SK-N-MC (cell line): ENCODE data around the gene ZNF273.
"Not testable (repeated sequence)": the region's sequence is repeated elsewhere in the genome, so short reads cannot be mapped to it uniquely, and the experiment has no call there.

Experiments
- DNase-seq: peaks from one replicate; pipeline ENCODE4 v3.0.0-alpha.2; 2011; ENCODE audit warnings: low read depth, low spot score
- H3K27ac ChIP-seq: fragments of 200-600 bp; sonication (generic); 2 replicates; pipeline ENCODE4 v1.5.1; 2016; ENCODE audit warnings: mixed run types
- H3K36me3 ChIP-seq: fragments of 200-600 bp; sonication (generic); 2 replicates; pipeline ENCODE4 v1.6.1; 2017; ENCODE audit warnings: antibody characterized with exemption, low read length, mixed read lengths; ENCODE audit not compliant: insufficient read depth
- H3K4me3 ChIP-seq: fragments of 200-600 bp; sonication (generic); 2 replicates; pipeline ENCODE4 v1.5.1; 2016
- H3K9ac ChIP-seq: fragments of 200-600 bp; sonication (generic); 2 replicates; pipeline ENCODE4 v1.8.0; 2017; ENCODE audit warnings: mixed run types, mixed read lengths; ENCODE audit not compliant: insufficient read length
- H3K9me3 ChIP-seq: fragments of 200-600 bp; sonication (generic); 2 replicates; pipeline ENCODE4 v1.6.1; 2017; ENCODE audit warnings: low read depth, mild to moderate bottlenecking, antibody characterized with exemption, low read length, moderate library complexity, mixed read lengths
- EZH2 ChIP-seq: fragments of 200-600 bp; sonication (generic); IDR thresholded peaks from one replicate; pipeline ENCODE4 v1.6.1; 2017; ENCODE audit warnings: antibody characterized with exemption
- FOXP2 ChIP-seq: optimal IDR thresholded peaks from 2 replicates; pipeline ENCODE3; 2011; ENCODE audit warnings: mild to moderate bottlenecking, moderate library complexity; ENCODE audit not compliant: insufficient read depth; ENCODE audit errors: extremely low read length, control extremely low read depth
- POLR2AphosphoS5 ChIP-seq: IDR thresholded peaks from 2 replicates; pipeline ENCODE4 v1.6.1; 2012; ENCODE audit warnings: mild to moderate bottlenecking, low read depth, low read length, borderline replicate concordance

The ZNF273 gene

GRCh38 chr7:64914557-64914956 lies 11.5 kb downstream of the ZNF273 start:
- no peak overlapping the region for H3K4me3 ChIP-seq
- no peak for DNase-seq
- TF ChIP-seq POLR2AphosphoS5 (no peak), EZH2 (no peak), FOXP2 (no peak)
- H3K9me3 ChIP-seq: 0 out of 2 replicates have a peak, but pooled peaks cover 3% of the 10 kb centered on the region
- H3K27ac ChIP-seq: no peak overlapping the region
- H3K9ac ChIP-seq: no peak overlapping the region
- peaks cover 40% of the 10 kb centered on the region for H3K36me3 ChIP-seq

GRCh38 chr7:64915301-64915700 lies 12.2 kb downstream of the ZNF273 start:
- H3K9me3 ChIP-seq, H3K27ac ChIP-seq, H3K9ac ChIP-seq, H3K4me3 ChIP-seq, DNase-seq: not testable (repeated sequence)
- H3K36me3 ChIP-seq: peaks cover 48% of the 10 kb centered on the region

GRCh38 chr7:64928252-64929187 lies 25.4 kb downstream of the ZNF273 start:
- not testable (repeated sequence) for H3K4me3 ChIP-seq, DNase-seq, H3K27ac ChIP-seq, H3K9ac ChIP-seq
- H3K36me3 ChIP-seq: peaks cover 51% of the 10 kb centered on the region
- peaks cover 17% of the 10 kb centered on the region; the same call in 1 of the 2 replicates for H3K9me3 ChIP-seq

GRCh38 chr7:64934478-64934877 lies 31.4 kb downstream of the ZNF273 start:
- H3K27ac ChIP-seq: no peak overlapping the region
- no peak overlapping the region for H3K9ac ChIP-seq
- H3K9me3 ChIP-seq: peaks cover 5% of the 10 kb centered on the region; the same call in 1 of the 2 replicates
- no peak for DNase-seq
- no peak for TF ChIP-seq FOXP2
- TF ChIP-seq EZH2: no peak
- no peak for TF ChIP-seq POLR2AphosphoS5
- H3K4me3 ChIP-seq: no peak overlapping the region
- peaks cover 1% of the 10 kb centered on the region; the same call in 1 of the 2 replicates for H3K36me3 ChIP-seq

DNA sequence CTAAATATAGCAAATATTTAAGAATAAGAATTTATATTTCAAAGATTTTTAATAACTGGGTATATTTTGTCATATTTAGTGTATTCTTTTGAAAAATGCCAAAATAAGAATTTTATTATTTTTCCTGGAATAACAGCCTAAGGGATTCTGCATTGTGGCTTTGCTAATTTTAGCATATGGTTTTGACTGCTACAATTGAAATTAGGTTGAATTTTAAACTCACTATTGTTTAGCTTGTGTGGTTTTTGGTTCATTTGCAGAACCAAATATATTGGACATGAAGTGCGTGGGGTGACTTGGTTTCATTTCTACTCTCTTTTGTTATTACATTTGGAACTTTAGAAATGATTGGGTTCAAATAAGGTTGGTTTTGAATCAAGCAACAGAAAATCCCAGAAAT lies 35.5 kb downstream of the ZNF273 start:
- Histone ChIP-seq H3K36me3 (no peaks in the 10 kb centered on the region), H3K9ac (no peak overlapping the region), H3K9me3 (peaks cover 5% of the 10 kb centered on the region; the same call in 1 of the 2 replicates), H3K27ac (no peak overlapping the region), H3K4me3 (no peak overlapping the region)
- TF ChIP-seq POLR2AphosphoS5: no peak
- no peak for TF ChIP-seq EZH2
- no peak for TF ChIP-seq FOXP2
- DNase-seq: no peak

- not testable (repeated sequence) for H3K9me3 ChIP-seq, H3K9ac ChIP-seq, H3K4me3 ChIP-seq, H3K36me3 ChIP-seq, H3K27ac ChIP-seq, DNase-seq
Observed at GRCh38 chr7:64940021-64940420, 36.9 kb downstream of the ZNF273 start.

- not testable (repeated sequence) for H3K27ac ChIP-seq, H3K9ac ChIP-seq, H3K9me3 ChIP-seq, H3K4me3 ChIP-seq, DNase-seq, H3K36me3 ChIP-seq
Observed at GRCh38 chr7:64944667-64945502, 41.8 kb downstream of the ZNF273 start.

DNA sequence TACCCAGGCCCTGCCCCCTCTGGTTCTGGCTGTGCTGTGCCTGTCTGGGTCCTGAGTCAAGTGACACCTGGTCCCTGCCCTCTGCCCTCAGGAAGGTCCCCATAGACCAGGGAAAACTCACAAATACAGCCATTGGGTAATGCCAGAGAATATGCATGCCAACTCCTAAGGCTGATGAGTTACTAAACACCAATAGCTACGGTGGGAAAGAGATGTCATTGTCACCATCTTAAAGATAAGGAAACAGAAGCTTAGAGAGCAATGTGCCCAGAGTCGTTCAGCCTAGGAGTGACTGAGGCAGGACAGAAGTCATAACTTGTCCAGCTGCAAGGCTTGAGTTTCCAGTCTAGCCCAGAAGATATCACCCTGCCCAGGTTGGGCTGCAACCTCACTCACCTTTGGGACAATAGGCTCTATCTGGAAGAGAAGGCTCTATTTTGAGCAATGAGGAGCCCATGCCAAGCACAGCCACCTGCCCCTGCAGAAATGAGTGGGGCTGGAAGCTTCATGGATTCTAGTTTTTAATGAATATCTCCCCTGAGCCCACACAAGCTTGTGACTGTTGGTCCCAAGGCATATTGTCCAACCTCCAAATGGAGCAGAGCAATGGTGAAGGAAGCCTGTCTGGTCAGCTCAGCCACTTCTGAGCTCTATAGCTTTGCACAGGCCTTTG lies 42.6 kb downstream of the ZNF273 start:
- Histone ChIP-seq H3K27ac (no peak overlapping the region), H3K9ac (no peak overlapping the region), H3K36me3 (no peaks in the 10 kb centered on the region), H3K4me3 (no peak overlapping the region), H3K9me3 (no peaks in the 10 kb centered on the region)
- no peak for DNase-seq
- TF ChIP-seq FOXP2 (no peak), POLR2AphosphoS5 (no peak), EZH2 (no peak)
